Endothelial cell (in vitro differentiated cells): ENCODE measurements around the gene DESI2. TPM values are rescaled to one million over a fixed set of nuclear protein-coding genes. Genes with fewer than 3 reads are reported as not detected.

Experiments
- DNase-seq: peaks from one replicate; pipeline ENCODE4 v3.0.0; 2021; ENCODE audit warnings: low spot score
- H3K27ac Mint-ChIP-seq: one replicate; pipeline ENCODE4 v1.8.0; 2021; ENCODE audit warnings: mixed read lengths, inconsistent platforms; ENCODE audit not compliant: unreplicated experiment
- H3K27me3 Mint-ChIP-seq: one replicate; pipeline ENCODE4 v1.8.0; 2021; ENCODE audit warnings: mild to moderate bottlenecking, moderate library complexity, mixed read lengths, inconsistent platforms; ENCODE audit not compliant: unreplicated experiment
- H3K36me3 Mint-ChIP-seq: one replicate; pipeline ENCODE4 v1.8.0; 2021; ENCODE audit warnings: mild to moderate bottlenecking, low read depth, mixed read lengths, inconsistent platforms; ENCODE audit not compliant: unreplicated experiment
- H3K4me1 Mint-ChIP-seq: one replicate; pipeline ENCODE4 v1.8.0; 2021; ENCODE audit warnings: mild to moderate bottlenecking, mixed read lengths, inconsistent platforms; ENCODE audit not compliant: unreplicated experiment
- H3K4me3 Mint-ChIP-seq: one replicate; pipeline ENCODE4 v1.8.0; 2021; ENCODE audit warnings: mild to moderate bottlenecking, mixed read lengths, inconsistent platforms; ENCODE audit not compliant: unreplicated experiment
- H3K9me3 Mint-ChIP-seq: one replicate; pipeline ENCODE4 v1.8.0; 2021; ENCODE audit warnings: mixed read lengths, inconsistent platforms; ENCODE audit not compliant: unreplicated experiment
- CTCF ChIP-seq: fragments of 200-600 bp; sonication (generic); IDR thresholded peaks from one replicate; pipeline ENCODE4 v1.5.0; 2021; ENCODE audit warnings: antibody characterized with exemption; ENCODE audit not compliant: unreplicated experiment
- total RNA-seq: library from RNA; stranded (reverse); fragmentation: NEBNext Ultra II Directional; extraction: Animal tissue kit (Norgen Biotek cat#: 25700); gene quantifications from one replicate; pipeline ENCODE4 v1.2.1, GENCODE V29; 2021; ENCODE audit not compliant: unreplicated experiment

The DESI2 gene
- total RNA-seq, 1 donor from 2014 or later, result 52.5 TPM

GRCh38 chr1:244642988-244643387 lies 9.9 kb upstream of the DESI2 start:
- H3K4me1 Mint-ChIP-seq, result no peaks in the 10 kb centered on the region
- no peak for TF ChIP-seq CTCF
- no peak overlapping the region for H3K27ac Mint-ChIP-seq
- no peaks in the 10 kb centered on the region for H3K9me3 Mint-ChIP-seq
- H3K4me3 Mint-ChIP-seq, result no peak overlapping the region
- peaks cover 8% of the 10 kb centered on the region for H3K36me3 Mint-ChIP-seq
- DNase-seq, result no peak
- peaks cover 1% of the 10 kb centered on the region for H3K27me3 Mint-ChIP-seq

DNA sequence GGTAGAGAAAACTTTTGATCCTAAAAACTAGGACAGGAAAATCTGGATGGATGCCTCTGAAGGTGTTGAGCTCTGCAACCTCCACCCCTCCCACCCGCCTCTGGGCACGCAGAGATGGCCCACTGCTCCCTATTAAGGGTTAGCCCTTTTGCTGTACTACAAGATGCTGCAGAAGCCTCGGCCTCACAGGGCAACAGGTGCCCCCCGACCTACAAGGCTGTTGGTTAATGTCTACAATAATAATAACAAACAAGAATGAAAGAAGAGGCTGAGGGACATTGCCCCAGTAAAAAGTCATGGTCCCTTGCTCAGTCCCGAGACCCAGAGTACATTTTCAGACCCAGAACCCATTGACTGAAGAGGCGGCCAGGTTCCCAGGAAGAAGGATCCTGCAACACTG lies 7.5 kb upstream of the DESI2 start:
- Mint-ChIP-seq H3K27ac (no peak overlapping the region), H3K4me1 (peaks cover 2% of the 10 kb centered on the region), H3K36me3 (peaks cover 8% of the 10 kb centered on the region), H3K4me3 (no peak overlapping the region), H3K27me3 (peaks cover 3% of the 10 kb centered on the region), H3K9me3 (no peaks in the 10 kb centered on the region)
- TF ChIP-seq CTCF, result no peak
- no peak for DNase-seq

- no peak overlapping the region for H3K4me3 Mint-ChIP-seq
- peaks cover 8% of the 10 kb centered on the region for H3K36me3 Mint-ChIP-seq
- no peak overlapping the region for H3K27ac Mint-ChIP-seq
- no peak for DNase-seq
- peaks cover 3% of the 10 kb centered on the region for H3K27me3 Mint-ChIP-seq
- no peaks in the 10 kb centered on the region for H3K9me3 Mint-ChIP-seq
- no peak for TF ChIP-seq CTCF
- H3K4me1 Mint-ChIP-seq, result peaks cover 2% of the 10 kb centered on the region
Observed at GRCh38 chr1:244645890-244646289, 7.0 kb upstream of the DESI2 start.

DNA sequence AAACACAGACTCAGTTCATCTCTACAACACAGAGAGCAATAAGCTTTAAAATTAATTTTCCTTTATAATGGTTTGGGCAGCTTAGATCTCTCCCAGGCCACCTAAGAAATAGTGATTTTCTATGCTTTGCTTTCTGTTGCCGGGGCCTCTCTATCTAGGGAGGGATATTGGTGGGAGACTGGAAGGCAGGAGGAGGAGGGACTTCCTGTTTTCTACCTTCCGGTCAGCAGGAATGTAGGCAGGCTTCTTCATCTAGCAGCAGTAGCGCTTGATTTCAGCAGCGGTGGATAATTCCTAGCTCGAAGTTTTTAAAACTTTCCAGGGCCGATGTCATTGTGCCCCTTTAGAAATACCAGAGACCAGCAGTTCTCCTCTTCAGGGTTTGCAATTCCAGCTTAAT lies 5.1 kb upstream of the DESI2 start:
- DNase-seq, result peak; percentile 11
- peaks cover 8% of the 10 kb centered on the region for H3K36me3 Mint-ChIP-seq
- H3K27me3 Mint-ChIP-seq, result peaks cover 3% of the 10 kb centered on the region
- TF ChIP-seq CTCF, result no peak
- H3K9me3 Mint-ChIP-seq, result no peaks in the 10 kb centered on the region
- H3K4me3 Mint-ChIP-seq, result no peak overlapping the region
- peak overlapping the region; percentile 15 for H3K27ac Mint-ChIP-seq
- H3K4me1 Mint-ChIP-seq, result peaks cover 10% of the 10 kb centered on the region

GRCh38 chr1:244651956-244652622 lies 837 bp upstream of the DESI2 start:
- no peak for DNase-seq
- peak overlapping the region; percentile 55 for H3K27ac Mint-ChIP-seq
- no peak for TF ChIP-seq CTCF
- peaks cover 2% of the 10 kb centered on the region for H3K27me3 Mint-ChIP-seq
- peak overlapping the region; percentile 86 for H3K4me3 Mint-ChIP-seq
- peaks cover under 1% of the 10 kb centered on the region for H3K36me3 Mint-ChIP-seq
- peaks cover 19% of the 10 kb centered on the region for H3K4me1 Mint-ChIP-seq
- no peaks in the 10 kb centered on the region for H3K9me3 Mint-ChIP-seq
